Neural progenitor cell (in vitro differentiated cells): ENCODE measurements around the gene PPP3R1. TPM values are rescaled to one million over a fixed set of nuclear protein-coding genes. Genes with fewer than 3 reads are reported as not detected.

Source experiments
- DNase-seq: peaks from one replicate; pipeline ENCODE4 v3.0.0-alpha.2; 2016; ENCODE audit warnings: low spot score
- H2AFZ ChIP-seq: fragments of 200-600 bp; sonication (generic); replicated peaks from 2 replicates; pipeline ENCODE4 v1.6.1; 2016; ENCODE audit warnings: antibody characterized with exemption
- H3F3A ChIP-seq: fragments of 200-600 bp; sonication (generic); 2 replicates; pipeline ENCODE4 v1.6.1; 2016; ENCODE audit warnings: antibody characterized with exemption, low read depth
- H3K27ac ChIP-seq: fragments of 200-600 bp; sonication (generic); 2 replicates; pipeline ENCODE4 v1.5.1; 2016; ENCODE audit warnings: mild to moderate bottlenecking
- H3K27me3 ChIP-seq: fragments of 200-600 bp; sonication (generic); 2 replicates; pipeline ENCODE4 v1.6.1; 2016; ENCODE audit warnings: mild to moderate bottlenecking, moderate library complexity
- H3K36me3 ChIP-seq: fragments of 200-600 bp; sonication (generic); 2 replicates; pipeline ENCODE4 v1.5.1; 2016
- H3K4me1 ChIP-seq: fragments of 200-600 bp; sonication (generic); 2 replicates; pipeline ENCODE4 v1.6.1; 2016; ENCODE audit warnings: mixed run types
- H3K4me2 ChIP-seq: fragments of 200-600 bp; sonication (generic); 2 replicates; pipeline ENCODE4 v1.6.1; 2016
- H3K4me3 ChIP-seq: fragments of 200-600 bp; sonication (generic); 2 replicates; pipeline ENCODE4 v1.5.1; 2016
- H3K79me2 ChIP-seq: fragments of 200-600 bp; sonication (generic); 2 replicates; pipeline ENCODE4 v1.6.1; 2016; ENCODE audit warnings: low read depth
- H3K9ac ChIP-seq: fragments of 200-600 bp; sonication (generic); 2 replicates; pipeline ENCODE4 v1.6.1; 2016
- H3K9me3 ChIP-seq: fragments of 200-600 bp; sonication (generic); 2 replicates; pipeline ENCODE4 v1.5.1; 2016; ENCODE audit warnings: low read depth
- H4K20me1 ChIP-seq: fragments of 200-600 bp; sonication (generic); 2 replicates; pipeline ENCODE4 v1.6.1; 2016; ENCODE audit warnings: low read depth
- H3K27ac Mint-ChIP-seq: 3 replicates; pipeline ENCODE4 v1.8.0; 2021; ENCODE audit warnings: mixed read lengths
- H3K27me3 Mint-ChIP-seq: 2 replicates; pipeline ENCODE4 v1.8.0; 2022; ENCODE audit warnings: low read depth, mild to moderate bottlenecking, inconsistent platforms, moderate library complexity, mixed read lengths; ENCODE audit not compliant: insufficient read depth
- H3K36me3 Mint-ChIP-seq: 3 replicates; pipeline ENCODE4 v1.8.0; 2021; ENCODE audit warnings: mixed read lengths
- H3K4me1 Mint-ChIP-seq: 3 replicates; pipeline ENCODE4 v1.8.0; 2021; ENCODE audit warnings: mixed read lengths
- H3K4me3 Mint-ChIP-seq: 3 replicates; pipeline ENCODE4 v1.8.0; 2021; ENCODE audit warnings: mild to moderate bottlenecking, moderate library complexity, mixed read lengths
- H3K9me3 Mint-ChIP-seq: 3 replicates; pipeline ENCODE4 v1.8.0; 2020; ENCODE audit warnings: mixed read lengths
- EZH2 ChIP-seq: fragments of 200-600 bp; sonication (generic); IDR thresholded peaks from 2 replicates; pipeline ENCODE4 v1.6.1; 2017; ENCODE audit warnings: antibody characterized with exemption, mild to moderate bottlenecking, moderate library complexity
- EZH2phosphoT487 ChIP-seq: fragments of 200-600 bp; sonication (generic); IDR thresholded peaks from 2 replicates; pipeline ENCODE4 v1.6.1; 2017; ENCODE audit warnings: antibody characterized with exemption
- total RNA-seq: library from RNA; depleted of rRNA; stranded (reverse); fragments of >200 nt; gene quantifications from 2 replicates; pipeline ENCODE4 v1.2.3, GENCODE V29; 2015; ENCODE audit warnings: low replicate concordance
- TF ChIP-seq, protein P1 (sequence below): fragments of 200-600 bp; sonication (generic); IDR thresholded peaks from 2 replicates; pipeline ENCODE4 v1.5.1; 2017; ENCODE audit warnings: antibody characterized with exemption, mild to moderate bottlenecking

PPP3R1 gene
- total RNA-seq, 1 donor from 2014 or later: 41.4 TPM

DNA sequence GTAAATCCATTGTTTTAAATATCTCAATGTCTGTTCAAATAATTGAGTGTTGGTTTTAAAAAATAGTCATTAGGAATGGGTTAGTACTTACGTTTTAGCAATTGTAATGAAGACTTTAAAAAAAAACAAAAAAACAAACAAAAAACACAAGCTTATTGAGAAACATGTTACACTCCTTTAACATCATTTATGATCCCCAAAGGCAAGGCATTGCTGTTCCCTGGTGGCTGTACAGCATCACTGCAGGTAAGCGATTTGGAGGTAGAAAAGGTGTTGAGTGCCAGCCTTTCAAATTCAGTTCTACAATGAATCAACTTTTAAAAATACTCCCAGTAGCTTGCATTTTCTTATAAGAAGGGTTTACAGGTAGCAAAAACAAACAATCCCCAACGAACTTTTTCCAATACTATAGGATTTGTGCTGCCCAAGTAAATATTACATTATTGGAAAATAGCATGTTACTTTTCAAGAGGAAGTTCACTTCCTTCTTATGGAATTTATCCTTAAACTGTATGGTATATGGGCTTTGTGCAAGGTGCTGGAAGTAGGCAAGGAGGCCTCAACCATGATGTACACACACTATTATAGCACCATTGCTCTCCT is 39.9 kb upstream of the PPP3R1 start:
- no peaks in the 10 kb centered on the region for H3K27me3 ChIP-seq
- H3K27ac ChIP-seq: no peak overlapping the region
- no peak overlapping the region for H3K9ac ChIP-seq
- no peak overlapping the region for H3K27ac Mint-ChIP-seq
- H3K9me3 Mint-ChIP-seq: no peaks in the 10 kb centered on the region
- H3K4me1 Mint-ChIP-seq: peaks cover 12% of the 10 kb centered on the region
- H2AFZ ChIP-seq: no peak overlapping the region
- no peak overlapping the region for H3K4me3 Mint-ChIP-seq
- peaks cover 2% of the 10 kb centered on the region for H3K27me3 Mint-ChIP-seq
- H3K9me3 ChIP-seq: no peaks in the 10 kb centered on the region
- no peak overlapping the region for H3K4me2 ChIP-seq
- no peaks in the 10 kb centered on the region for H3K79me2 ChIP-seq
- no peaks in the 10 kb centered on the region for H4K20me1 ChIP-seq
- H3F3A ChIP-seq: no peaks in the 10 kb centered on the region
- H3K36me3 Mint-ChIP-seq: no peaks in the 10 kb centered on the region
- DNase-seq: peak; percentile 52
- no peaks in the 10 kb centered on the region for H3K4me1 ChIP-seq
- no peak overlapping the region for H3K4me3 ChIP-seq
- TF ChIP-seq, protein P1, sequence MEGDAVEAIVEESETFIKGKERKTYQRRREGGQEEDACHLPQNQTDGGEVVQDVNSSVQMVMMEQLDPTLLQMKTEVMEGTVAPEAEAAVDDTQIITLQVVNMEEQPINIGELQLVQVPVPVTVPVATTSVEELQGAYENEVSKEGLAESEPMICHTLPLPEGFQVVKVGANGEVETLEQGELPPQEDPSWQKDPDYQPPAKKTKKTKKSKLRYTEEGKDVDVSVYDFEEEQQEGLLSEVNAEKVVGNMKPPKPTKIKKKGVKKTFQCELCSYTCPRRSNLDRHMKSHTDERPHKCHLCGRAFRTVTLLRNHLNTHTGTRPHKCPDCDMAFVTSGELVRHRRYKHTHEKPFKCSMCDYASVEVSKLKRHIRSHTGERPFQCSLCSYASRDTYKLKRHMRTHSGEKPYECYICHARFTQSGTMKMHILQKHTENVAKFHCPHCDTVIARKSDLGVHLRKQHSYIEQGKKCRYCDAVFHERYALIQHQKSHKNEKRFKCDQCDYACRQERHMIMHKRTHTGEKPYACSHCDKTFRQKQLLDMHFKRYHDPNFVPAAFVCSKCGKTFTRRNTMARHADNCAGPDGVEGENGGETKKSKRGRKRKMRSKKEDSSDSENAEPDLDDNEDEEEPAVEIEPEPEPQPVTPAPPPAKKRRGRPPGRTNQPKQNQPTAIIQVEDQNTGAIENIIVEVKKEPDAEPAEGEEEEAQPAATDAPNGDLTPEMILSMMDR: peak; percentile 76
- TF ChIP-seq EZH2: no peak
- H3K36me3 ChIP-seq: no peaks in the 10 kb centered on the region

DNA sequence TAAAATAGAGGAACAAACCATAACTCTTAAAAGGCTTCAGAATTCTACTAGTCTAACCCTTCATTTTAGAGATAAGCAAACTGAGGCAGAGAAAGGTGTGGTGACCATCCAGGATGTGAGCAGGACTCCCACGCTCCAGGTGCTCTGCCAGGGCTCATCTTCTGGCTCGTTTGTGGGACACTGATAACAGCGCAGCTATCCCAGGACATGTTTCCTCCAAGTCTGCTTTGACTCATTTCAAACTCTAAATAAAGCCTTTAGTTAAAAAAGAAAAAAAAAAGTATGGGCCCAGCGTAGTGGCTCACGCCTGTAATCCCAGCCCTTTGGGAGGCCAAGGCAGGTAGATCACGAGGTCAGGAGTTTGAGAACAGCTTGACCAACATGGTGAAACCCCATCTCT is 39.0 kb upstream of the PPP3R1 start:
- peaks cover 12% of the 10 kb centered on the region for H3K4me1 Mint-ChIP-seq
- Histone ChIP-seq H2AFZ (no peak overlapping the region), H3K4me3 (no peak overlapping the region), H3K4me1 (no peaks in the 10 kb centered on the region), H3K27me3 (no peaks in the 10 kb centered on the region), H3K4me2 (no peak overlapping the region), H3K79me2 (no peaks in the 10 kb centered on the region), H3K27ac (no peak overlapping the region), H3K9ac (no peak overlapping the region), H4K20me1 (no peaks in the 10 kb centered on the region), H3F3A (no peaks in the 10 kb centered on the region), H3K9me3 (no peaks in the 10 kb centered on the region), H3K36me3 (no peaks in the 10 kb centered on the region)
- no peaks in the 10 kb centered on the region for H3K9me3 Mint-ChIP-seq
- no peaks in the 10 kb centered on the region for H3K36me3 Mint-ChIP-seq
- DNase-seq: no peak
- peaks cover 1% of the 10 kb centered on the region for H3K27me3 Mint-ChIP-seq
- H3K4me3 Mint-ChIP-seq: no peak overlapping the region
- no peak overlapping the region for H3K27ac Mint-ChIP-seq
- TF ChIP-seq, protein P1: no peak
- TF ChIP-seq EZH2phosphoT487 (no peak), EZH2 (no peak)

DNA sequence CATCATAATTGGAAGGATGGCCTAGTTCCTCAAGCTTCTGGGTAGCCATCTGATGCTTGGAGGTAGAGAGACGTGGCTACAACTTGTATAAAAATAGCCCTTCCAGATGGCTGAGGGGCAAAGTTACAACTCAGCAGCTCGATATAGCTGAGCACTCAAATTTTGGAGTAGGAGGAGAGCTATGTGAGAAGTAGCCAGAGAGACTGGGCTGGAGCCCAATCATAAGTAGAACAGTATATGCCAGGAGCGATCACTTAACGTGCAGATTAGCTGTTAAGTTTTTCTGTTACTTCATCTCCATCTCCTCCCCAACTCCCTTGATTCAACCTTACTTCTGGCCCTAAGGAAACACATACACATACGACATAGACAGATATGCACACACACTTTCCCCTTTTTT is 38.6 kb upstream of the PPP3R1 start:
- Histone ChIP-seq H3F3A (no peaks in the 10 kb centered on the region), H3K36me3 (no peaks in the 10 kb centered on the region), H3K27me3 (no peaks in the 10 kb centered on the region), H3K27ac (no peak overlapping the region), H3K79me2 (no peaks in the 10 kb centered on the region), H4K20me1 (no peaks in the 10 kb centered on the region), H3K9ac (no peak overlapping the region), H2AFZ (no peak overlapping the region), H3K4me3 (no peak overlapping the region), H3K9me3 (no peaks in the 10 kb centered on the region), H3K4me1 (no peaks in the 10 kb centered on the region), H3K4me2 (no peak overlapping the region)
- TF ChIP-seq EZH2 (no peak), EZH2phosphoT487 (no peak)
- TF ChIP-seq, protein P1: no peak
- Mint-ChIP-seq H3K36me3 (no peaks in the 10 kb centered on the region), H3K27me3 (no peaks in the 10 kb centered on the region), H3K4me3 (no peak overlapping the region), H3K27ac (no peak overlapping the region), H3K9me3 (no peaks in the 10 kb centered on the region), H3K4me1 (peaks cover 12% of the 10 kb centered on the region)
- DNase-seq: no peak
